SK-N-SH treated with all-trans-retinoic acid at 6 μM for 48 hours (cell line): ENCODE measurements around the gene CCDC174.

Experiments used
- ATAC-seq: fragments of 200-7000 bp; cut with Tn5 transposase; 3 replicates; pipeline ENCODE4 v1.9.1; 2020; ENCODE audit warnings: mild to moderate bottlenecking, moderate library complexity
- ARNTL ChIP-seq: fragments of 450-650 bp; formaldehyde crosslinking; IDR thresholded peaks from 2 replicates; pipeline ENCODE4 v1.5.0; 2020; ENCODE audit warnings: low read depth, mild to moderate bottlenecking, moderate library complexity, borderline replicate concordance
- BACH2 ChIP-seq: fragments of 250-450 bp; sonication (Bioruptor Pico); IDR thresholded peaks from 2 replicates; pipeline ENCODE4 v1.9.0; 2021; ENCODE audit warnings: mild to moderate bottlenecking, borderline replicate concordance
- CREB5 ChIP-seq: fragments of 250-450 bp; sonication (Bioruptor Pico); IDR thresholded peaks from 2 replicates; pipeline ENCODE4 v1.5.1; 2020; ENCODE audit warnings: low read depth, mild to moderate bottlenecking, moderate library complexity
- CSDC2 ChIP-seq: fragments of 250-450 bp; sonication (Bioruptor Pico); IDR thresholded peaks from 2 replicates; pipeline ENCODE4 v1.5.0; 2020; ENCODE audit warnings: mild to moderate bottlenecking, moderate library complexity
- ESRRG ChIP-seq: fragments of 250-450 bp; sonication (Bioruptor Pico); IDR thresholded peaks from 2 replicates; pipeline ENCODE4 v1.6.1; 2021; ENCODE audit warnings: mild to moderate bottlenecking
- GLIS3 ChIP-seq: fragments of 250-450 bp; sonication (Bioruptor Pico); IDR thresholded peaks from 2 replicates; pipeline ENCODE4 v1.5.0; 2020; ENCODE audit warnings: mild to moderate bottlenecking, moderate library complexity
- ISL1 ChIP-seq: fragments of 250-450 bp; sonication (Bioruptor Pico); IDR thresholded peaks from 2 replicates; pipeline ENCODE4 v2.1.2; 2022; ENCODE audit warnings: mild to moderate bottlenecking, moderate library complexity
- OSR1 ChIP-seq: fragments of 250-450 bp; sonication (Bioruptor Pico); IDR thresholded peaks from 2 replicates; pipeline ENCODE4 v1.8.0; 2022; ENCODE audit warnings: moderate library complexity, mild to moderate bottlenecking, inconsistent platforms
- PPARA ChIP-seq: fragments of 250-450 bp; sonication (Bioruptor Pico); IDR thresholded peaks from 2 replicates; pipeline ENCODE4 v1.5.0; 2020; ENCODE audit warnings: mild to moderate bottlenecking, borderline replicate concordance
- SNAI2 ChIP-seq: fragments of 250-450 bp; sonication (Bioruptor Pico); IDR thresholded peaks from 2 replicates; pipeline ENCODE4 v1.5.0; 2020; ENCODE audit warnings: mild to moderate bottlenecking, moderate library complexity
- TOX ChIP-seq: fragments of 250-450 bp; sonication (Bioruptor Pico); IDR thresholded peaks from 2 replicates; pipeline ENCODE4 v1.8.0; 2021; ENCODE audit warnings: mild to moderate bottlenecking, moderate library complexity, borderline replicate concordance
- TSHZ2 ChIP-seq: fragments of 250-450 bp; sonication (Bioruptor Pico); IDR thresholded peaks from 2 replicates; pipeline ENCODE4 v1.5.0; 2020; ENCODE audit warnings: mild to moderate bottlenecking, moderate library complexity
- ZC3H10 ChIP-seq: fragments of 250-450 bp; sonication (Bioruptor Pico); IDR thresholded peaks from 2 replicates; pipeline ENCODE4 v1.5.1; 2021; ENCODE audit warnings: mild to moderate bottlenecking, moderate library complexity
- ZFP3 ChIP-seq: fragments of 250-450 bp; sonication (Bioruptor Pico); IDR thresholded peaks from 2 replicates; pipeline ENCODE4 v1.5.0; 2020; ENCODE audit warnings: mild to moderate bottlenecking, moderate library complexity
- ZFP30 ChIP-seq: fragments of 450-650 bp; formaldehyde crosslinking; IDR thresholded peaks from 2 replicates; pipeline ENCODE4 v1.5.0; 2022; ENCODE audit warnings: mild to moderate bottlenecking, moderate library complexity
- ZNF565 ChIP-seq: fragments of 450-650 bp; formaldehyde crosslinking; conservative IDR thresholded peaks from 2 replicates; pipeline ENCODE4 v1.5.0; 2020; ENCODE audit warnings: low read depth, mild to moderate bottlenecking, moderate library complexity
- ZNF70 ChIP-seq: fragments of 450-650 bp; formaldehyde crosslinking; IDR thresholded peaks from 2 replicates; pipeline ENCODE4 v1.5.0; 2020; ENCODE audit warnings: mild to moderate bottlenecking, moderate library complexity
- ZNF8 ChIP-seq: fragments of 450-650 bp; formaldehyde crosslinking; IDR thresholded peaks from 2 replicates; pipeline ENCODE4 v1.5.0; 2020; ENCODE audit warnings: mild to moderate bottlenecking, moderate library complexity
- TF ChIP-seq, protein P1 (sequence below): fragments of 250-450 bp; sonication (Bioruptor Pico); IDR thresholded peaks from 2 replicates; pipeline ENCODE4 v1.8.0; 2021; ENCODE audit warnings: low read depth, mild to moderate bottlenecking, moderate library complexity, borderline replicate concordance
- TF ChIP-seq, protein P2 (sequence below): fragments of 250-450 bp; sonication (Bioruptor Pico); IDR thresholded peaks from 2 replicates; pipeline ENCODE4 v1.8.0; 2020; ENCODE audit warnings: mild to moderate bottlenecking, moderate library complexity, borderline replicate concordance

Gene CCDC174

GRCh38 chr3:14691239-14691638 lies 39.7 kb downstream of the CCDC174 start:
- ATAC-seq: no peak
- no peak for TF ChIP-seq ZFP3
- TF ChIP-seq ZC3H10 (CRISPR knock-in tag): no peak
- no peak for TF ChIP-seq PPARA (CRISPR knock-in tag)
- no peak for TF ChIP-seq ZNF70
- no peak for TF ChIP-seq TSHZ2 (CRISPR knock-in tag)
- TF ChIP-seq, protein P1, sequence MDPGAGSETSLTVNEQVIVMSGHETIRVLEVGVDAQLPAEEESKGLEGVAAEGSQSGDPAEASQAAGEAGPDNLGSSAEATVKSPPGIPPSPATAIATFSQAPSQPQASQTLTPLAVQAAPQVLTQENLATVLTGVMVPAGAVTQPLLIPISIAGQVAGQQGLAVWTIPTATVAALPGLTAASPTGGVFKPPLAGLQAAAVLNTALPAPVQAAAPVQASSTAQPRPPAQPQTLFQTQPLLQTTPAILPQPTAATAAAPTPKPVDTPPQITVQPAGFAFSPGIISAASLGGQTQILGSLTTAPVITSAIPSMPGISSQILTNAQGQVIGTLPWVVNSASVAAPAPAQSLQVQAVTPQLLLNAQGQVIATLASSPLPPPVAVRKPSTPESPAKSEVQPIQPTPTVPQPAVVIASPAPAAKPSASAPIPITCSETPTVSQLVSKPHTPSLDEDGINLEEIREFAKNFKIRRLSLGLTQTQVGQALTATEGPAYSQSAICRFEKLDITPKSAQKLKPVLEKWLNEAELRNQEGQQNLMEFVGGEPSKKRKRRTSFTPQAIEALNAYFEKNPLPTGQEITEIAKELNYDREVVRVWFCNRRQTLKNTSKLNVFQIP (CRISPR knock-in tag): no peak
- no peak for TF ChIP-seq ZNF565 (CRISPR knock-in tag)
- TF ChIP-seq CREB5 (CRISPR knock-in tag): no peak
- no peak for TF ChIP-seq ZNF8 (CRISPR knock-in tag)
- no peak for TF ChIP-seq ISL1 (CRISPR knock-in tag)
- no peak for TF ChIP-seq GLIS3 (CRISPR knock-in tag)
- TF ChIP-seq ARNTL (CRISPR knock-in tag): no peak
- no peak for TF ChIP-seq SNAI2 (CRISPR knock-in tag)
- TF ChIP-seq, protein P2, sequence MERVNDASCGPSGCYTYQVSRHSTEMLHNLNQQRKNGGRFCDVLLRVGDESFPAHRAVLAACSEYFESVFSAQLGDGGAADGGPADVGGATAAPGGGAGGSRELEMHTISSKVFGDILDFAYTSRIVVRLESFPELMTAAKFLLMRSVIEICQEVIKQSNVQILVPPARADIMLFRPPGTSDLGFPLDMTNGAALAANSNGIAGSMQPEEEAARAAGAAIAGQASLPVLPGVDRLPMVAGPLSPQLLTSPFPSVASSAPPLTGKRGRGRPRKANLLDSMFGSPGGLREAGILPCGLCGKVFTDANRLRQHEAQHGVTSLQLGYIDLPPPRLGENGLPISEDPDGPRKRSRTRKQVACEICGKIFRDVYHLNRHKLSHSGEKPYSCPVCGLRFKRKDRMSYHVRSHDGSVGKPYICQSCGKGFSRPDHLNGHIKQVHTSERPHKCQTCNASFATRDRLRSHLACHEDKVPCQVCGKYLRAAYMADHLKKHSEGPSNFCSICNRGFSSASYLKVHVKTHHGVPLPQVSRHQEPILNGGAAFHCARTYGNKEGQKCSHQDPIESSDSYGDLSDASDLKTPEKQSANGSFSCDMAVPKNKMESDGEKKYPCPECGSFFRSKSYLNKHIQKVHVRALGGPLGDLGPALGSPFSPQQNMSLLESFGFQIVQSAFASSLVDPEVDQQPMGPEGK: no peak
- TF ChIP-seq ZFP30 (CRISPR knock-in tag): no peak

DNA sequence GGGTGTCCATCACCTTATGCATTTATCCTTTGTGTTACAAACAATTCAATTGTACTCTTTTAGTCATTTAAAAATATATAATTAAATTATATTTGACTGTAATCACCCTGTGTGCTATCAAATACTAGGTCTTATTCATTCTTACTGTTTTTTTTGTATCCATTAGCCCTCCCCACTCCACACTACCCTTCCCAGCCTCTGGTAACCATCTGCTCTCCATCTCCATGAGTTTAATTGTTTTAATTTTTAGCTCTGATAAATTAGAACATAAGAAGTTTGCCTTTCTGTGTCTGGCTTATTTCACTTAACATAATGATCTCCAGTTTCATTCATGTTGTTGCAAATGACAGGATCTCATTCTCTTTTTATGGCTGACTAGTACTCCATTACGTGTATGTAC lies 40.2 kb downstream of the CCDC174 start:
- no peak for ATAC-seq
- TF ChIP-seq SNAI2 (CRISPR knock-in tag) (no peak), ARNTL (CRISPR knock-in tag) (no peak), ZNF70 (no peak), PPARA (CRISPR knock-in tag) (no peak), ZFP30 (CRISPR knock-in tag) (no peak), BACH2 (CRISPR knock-in tag) (no peak), OSR1 (CRISPR knock-in tag) (no peak), CSDC2 (CRISPR knock-in tag) (no peak), ZNF8 (CRISPR knock-in tag) (no peak), CREB5 (CRISPR knock-in tag) (no peak), ESRRG (CRISPR knock-in tag) (no peak), TOX (no peak)
- TF ChIP-seq, protein P2: no peak
- TF ChIP-seq, protein P1 (CRISPR knock-in tag): no peak
